Osteocyte (in vitro differentiated cells): Measurements from ENCODE around the gene CALD1. TPM values are rescaled to one million over a fixed set of nuclear protein-coding genes. Genes with fewer than 3 reads are reported as not detected.
A peak's percentile ranks its signal among the peaks of the same experiment; 100 is the strongest.

ENCODE experiments used
- DNase-seq: peaks from one replicate; pipeline ENCODE4 v3.0.0; 2021; ENCODE audit warnings: mixed read lengths; ENCODE audit not compliant: unreplicated experiment; ENCODE audit errors: extremely low spot score
- H3K27ac Mint-ChIP-seq: one replicate; pipeline ENCODE4 v1.8.0; 2021; ENCODE audit warnings: mild to moderate bottlenecking, mixed read lengths; ENCODE audit not compliant: unreplicated experiment
- H3K27me3 Mint-ChIP-seq: one replicate; pipeline ENCODE4 v1.8.0; 2021; ENCODE audit warnings: mixed read lengths; ENCODE audit not compliant: unreplicated experiment
- H3K36me3 Mint-ChIP-seq: one replicate; pipeline ENCODE4 v1.8.0; 2021; ENCODE audit warnings: mixed read lengths; ENCODE audit not compliant: unreplicated experiment
- H3K4me1 Mint-ChIP-seq: one replicate; pipeline ENCODE4 v1.8.0; 2021; ENCODE audit warnings: mixed read lengths; ENCODE audit not compliant: unreplicated experiment
- H3K4me3 Mint-ChIP-seq: one replicate; pipeline ENCODE4 v1.8.0; 2021; ENCODE audit warnings: mild to moderate bottlenecking, moderate library complexity, mixed read lengths; ENCODE audit not compliant: unreplicated experiment
- H3K9me3 Mint-ChIP-seq: one replicate; pipeline ENCODE4 v1.8.0; 2021; ENCODE audit warnings: mixed read lengths; ENCODE audit not compliant: unreplicated experiment
- total RNA-seq: library from RNA; stranded (reverse); gene quantifications from 2 replicates; pipeline ENCODE4 v1.2.1, GENCODE V29; 2021
- TF ChIP-seq, protein P1 (sequence below): fragments of 200-600 bp; sonication (generic); IDR thresholded peaks from 2 replicates; pipeline ENCODE4 v1.5.0; 2021; ENCODE audit warnings: antibody characterized with exemption, mild to moderate bottlenecking, moderate library complexity

CALD1 gene
- total RNA-seq, 1 donor from 2014 or later = 807 TPM

- Mint-ChIP-seq H3K9me3 (peaks cover 9% of the 10 kb centered on the region), H3K36me3 (peaks cover 72% of the 10 kb centered on the region), H3K27me3 (no peaks in the 10 kb centered on the region), H3K27ac (peak overlapping the region; percentile 4), H3K4me3 (no peak overlapping the region), H3K4me1 (peaks cover 75% of the 10 kb centered on the region)
- TF ChIP-seq, protein P1, sequence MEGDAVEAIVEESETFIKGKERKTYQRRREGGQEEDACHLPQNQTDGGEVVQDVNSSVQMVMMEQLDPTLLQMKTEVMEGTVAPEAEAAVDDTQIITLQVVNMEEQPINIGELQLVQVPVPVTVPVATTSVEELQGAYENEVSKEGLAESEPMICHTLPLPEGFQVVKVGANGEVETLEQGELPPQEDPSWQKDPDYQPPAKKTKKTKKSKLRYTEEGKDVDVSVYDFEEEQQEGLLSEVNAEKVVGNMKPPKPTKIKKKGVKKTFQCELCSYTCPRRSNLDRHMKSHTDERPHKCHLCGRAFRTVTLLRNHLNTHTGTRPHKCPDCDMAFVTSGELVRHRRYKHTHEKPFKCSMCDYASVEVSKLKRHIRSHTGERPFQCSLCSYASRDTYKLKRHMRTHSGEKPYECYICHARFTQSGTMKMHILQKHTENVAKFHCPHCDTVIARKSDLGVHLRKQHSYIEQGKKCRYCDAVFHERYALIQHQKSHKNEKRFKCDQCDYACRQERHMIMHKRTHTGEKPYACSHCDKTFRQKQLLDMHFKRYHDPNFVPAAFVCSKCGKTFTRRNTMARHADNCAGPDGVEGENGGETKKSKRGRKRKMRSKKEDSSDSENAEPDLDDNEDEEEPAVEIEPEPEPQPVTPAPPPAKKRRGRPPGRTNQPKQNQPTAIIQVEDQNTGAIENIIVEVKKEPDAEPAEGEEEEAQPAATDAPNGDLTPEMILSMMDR = no peak
- DNase-seq = no peak
Observed at GRCh38 chr7:134802762-134803161, 23.3 kb downstream of the CALD1 start.

- H3K27ac Mint-ChIP-seq = peak overlapping the region; percentile 84
- H3K4me1 Mint-ChIP-seq = peaks cover 73% of the 10 kb centered on the region
- H3K9me3 Mint-ChIP-seq = peaks cover 9% of the 10 kb centered on the region
- peaks cover 70% of the 10 kb centered on the region for H3K36me3 Mint-ChIP-seq
- DNase-seq = no peak
- peak overlapping the region; percentile 16 for H3K4me3 Mint-ChIP-seq
- TF ChIP-seq, protein P1 = no peak
- no peaks in the 10 kb centered on the region for H3K27me3 Mint-ChIP-seq
Observed at GRCh38 chr7:134804351-134804750, 24.9 kb downstream of the CALD1 start.

DNA sequence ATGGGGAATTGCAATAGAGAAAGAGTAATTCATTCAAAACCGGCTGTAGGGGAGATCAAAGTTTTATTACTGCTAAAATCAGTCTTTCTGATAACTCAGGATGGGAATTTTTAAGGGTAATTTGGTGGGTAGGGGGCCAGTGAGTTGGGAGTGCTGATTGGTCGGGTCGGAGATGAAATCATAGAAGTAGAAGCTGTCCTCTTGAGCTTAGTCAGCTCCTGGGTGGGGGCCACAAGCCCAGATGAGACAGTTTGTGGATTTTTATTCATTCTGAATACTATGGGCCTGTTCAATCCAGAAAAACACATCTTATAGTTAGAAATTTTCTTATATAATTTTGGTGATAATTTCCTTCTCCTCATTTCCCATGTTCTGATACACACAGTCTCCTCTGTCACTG, 25.4 kb downstream of the CALD1 start:
- H3K27ac Mint-ChIP-seq = peak overlapping the region; percentile 84
- peak overlapping the region; percentile 16 for H3K4me3 Mint-ChIP-seq
- no peak for DNase-seq
- no peaks in the 10 kb centered on the region for H3K27me3 Mint-ChIP-seq
- H3K36me3 Mint-ChIP-seq = peaks cover 65% of the 10 kb centered on the region
- peaks cover 73% of the 10 kb centered on the region for H3K4me1 Mint-ChIP-seq
- TF ChIP-seq, protein P1 = no peak
- H3K9me3 Mint-ChIP-seq = peaks cover 9% of the 10 kb centered on the region

- Mint-ChIP-seq H3K4me1 (peaks cover 81% of the 10 kb centered on the region), H3K27ac (peak overlapping the region; percentile 84), H3K36me3 (peaks cover 74% of the 10 kb centered on the region), H3K9me3 (peaks cover 9% of the 10 kb centered on the region), H3K27me3 (no peaks in the 10 kb centered on the region), H3K4me3 (no peak overlapping the region)
- TF ChIP-seq, protein P1 = no peak
- no peak for DNase-seq
Observed at GRCh38 chr7:134806197-134806596, 26.8 kb downstream of the CALD1 start.

DNA sequence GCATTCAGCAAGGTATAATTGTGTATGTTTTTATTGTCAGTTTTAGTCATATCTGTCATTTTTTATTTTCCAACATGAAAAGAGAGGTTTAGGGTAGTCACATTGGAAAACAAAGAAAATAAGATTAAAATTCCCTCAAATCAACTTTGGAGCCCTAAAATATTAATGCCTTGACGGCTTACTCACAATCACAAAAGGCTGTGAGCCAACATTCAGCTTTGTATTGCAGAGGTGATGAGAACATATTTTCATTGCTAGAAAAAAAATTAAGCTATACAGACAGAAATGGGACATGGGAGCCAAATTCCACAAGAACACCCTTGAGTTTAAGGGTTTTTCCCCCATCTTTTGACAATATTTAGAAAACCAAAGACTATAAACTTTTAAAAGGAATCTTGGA, 30.2 kb downstream of the CALD1 start:
- Mint-ChIP-seq H3K4me3 (no peak overlapping the region), H3K27me3 (no peaks in the 10 kb centered on the region), H3K4me1 (peaks cover 87% of the 10 kb centered on the region), H3K36me3 (peaks cover 73% of the 10 kb centered on the region), H3K9me3 (peaks cover 11% of the 10 kb centered on the region), H3K27ac (peak overlapping the region; percentile 58)
- no peak for DNase-seq
- TF ChIP-seq, protein P1 = no peak
